Measurements from ENCODE around the gene RPTOR.

The RPTOR gene

DNA sequence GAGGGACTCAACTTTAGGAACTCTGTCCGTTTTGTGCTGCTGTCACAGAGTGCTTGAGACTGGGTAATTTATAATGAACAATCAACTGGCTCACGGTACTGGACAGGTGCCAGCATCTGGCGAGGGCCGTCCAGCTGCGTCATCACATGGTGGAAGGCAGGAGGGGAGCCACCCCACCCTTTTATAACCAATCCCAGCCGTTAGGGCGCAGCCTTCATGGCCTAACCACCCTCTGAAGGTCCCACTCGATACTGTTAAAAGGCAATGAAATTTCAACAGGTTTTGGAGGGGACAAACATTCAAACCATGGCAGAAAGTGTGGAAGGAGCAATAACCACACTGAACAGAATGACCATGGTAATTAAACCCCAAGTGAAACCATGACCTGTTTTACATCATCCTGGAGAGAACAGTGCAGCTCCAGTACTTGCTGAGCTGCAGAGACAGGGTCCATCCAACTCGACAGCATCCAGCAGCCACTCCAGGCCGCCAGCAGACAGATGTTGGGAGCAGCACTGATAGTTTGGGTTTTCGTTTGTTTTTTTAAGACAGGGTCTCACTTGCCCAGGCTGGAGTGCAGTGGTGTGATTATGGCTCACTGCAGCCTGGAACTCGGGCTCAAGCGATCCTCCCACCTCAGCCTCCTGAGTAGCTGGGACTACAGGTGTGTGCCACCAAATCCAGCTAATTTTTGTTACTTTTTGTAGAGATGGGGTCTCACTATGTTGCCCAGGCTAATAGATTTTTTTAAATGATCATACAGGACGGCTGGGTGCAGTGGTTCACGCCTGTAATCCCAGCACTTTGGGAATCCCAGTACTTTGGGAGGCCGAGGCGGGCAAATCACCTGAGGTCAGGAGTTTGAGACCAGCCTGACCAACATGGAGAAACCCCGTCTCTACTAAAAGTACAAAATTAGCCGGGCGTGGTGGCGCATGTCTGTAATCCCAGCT, 458.0 kb downstream of the RPTOR start (continued):
- TF ChIP-seq ZNF76 (tag by site-specific recombination; IDR thresholded peaks at IDR 0.05; ENCODE audit: borderline replicate concordance, low read depth): peak; percentile 27; the same call in 1 of the 2 replicates
- TF ChIP-seq ZNF664 (tag by site-specific recombination; IDR thresholded peaks at IDR 0.05): no peak
- TF ChIP-seq PRDM10 (tag by site-specific recombination; IDR thresholded peaks at IDR 0.05): peak; percentile 62; the same call in 1 of the 2 replicates
- TF ChIP-seq KLF1 (tag by site-specific recombination; IDR thresholded peaks at IDR 0.05): peak; percentile 44; the same call in 1 of the 2 replicates
- TF ChIP-seq, protein P1, sequence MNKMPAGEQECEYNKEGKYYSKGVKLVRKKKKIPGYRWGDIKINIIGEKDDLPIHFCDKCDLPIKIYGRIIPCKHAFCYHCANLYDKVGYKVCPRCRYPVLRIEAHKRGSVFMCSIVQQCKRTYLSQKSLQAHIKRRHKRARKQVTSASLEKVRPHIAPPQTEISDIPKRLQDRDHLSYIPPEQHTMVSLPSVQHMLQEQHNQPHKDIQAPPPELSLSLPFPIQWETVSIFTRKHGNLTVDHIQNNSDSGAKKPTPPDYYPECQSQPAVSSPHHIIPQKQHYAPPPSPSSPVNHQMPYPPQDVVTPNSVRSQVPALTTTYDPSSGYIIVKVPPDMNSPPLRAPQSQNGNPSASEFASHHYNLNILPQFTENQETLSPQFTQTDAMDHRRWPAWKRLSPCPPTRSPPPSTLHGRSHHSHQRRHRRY (tag by site-specific recombination; IDR thresholded peaks at IDR 0.05): no peak
- TF ChIP-seq ZNF24 (tag by site-specific recombination; IDR thresholded peaks at IDR 0.05): no peak
- peak; percentile 19; the same call in 1 of the 2 replicates for TF ChIP-seq GLIS1 (tag by site-specific recombination; IDR thresholded peaks at IDR 0.05)
- TF ChIP-seq ZNF18 (tag by site-specific recombination; IDR thresholded peaks at IDR 0.05): peak; percentile 65
- TF ChIP-seq ZBTB21 (tag by site-specific recombination; IDR thresholded peaks at IDR 0.05): peak; percentile 76
- TF ChIP-seq ELK4 (IDR thresholded peaks at IDR 0.05; ENCODE audit: borderline replicate concordance, low read depth, low read length): no peak
- TF ChIP-seq ZIC2 (tag by site-specific recombination; IDR thresholded peaks at IDR 0.05): peak; percentile 56
- peak; percentile 81; the same call in 1 of the 2 replicates for TF ChIP-seq MEIS1 (CRISPR knock-in tag; IDR thresholded peaks at IDR 0.05; ENCODE audit: borderline replicate concordance)
- TF ChIP-seq, protein P2, sequence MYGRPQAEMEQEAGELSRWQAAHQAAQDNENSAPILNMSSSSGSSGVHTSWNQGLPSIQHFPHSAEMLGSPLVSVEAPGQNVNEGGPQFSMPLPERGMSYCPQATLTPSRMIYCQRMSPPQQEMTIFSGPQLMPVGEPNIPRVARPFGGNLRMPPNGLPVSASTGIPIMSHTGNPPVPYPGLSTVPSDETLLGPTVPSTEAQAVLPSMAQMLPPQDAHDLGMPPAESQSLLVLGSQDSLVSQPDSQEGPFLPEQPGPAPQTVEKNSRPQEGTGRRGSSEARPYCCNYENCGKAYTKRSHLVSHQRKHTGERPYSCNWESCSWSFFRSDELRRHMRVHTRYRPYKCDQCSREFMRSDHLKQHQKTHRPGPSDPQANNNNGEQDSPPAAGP (tag by site-specific recombination; IDR thresholded peaks at IDR 0.05): peak; percentile 75
- TF ChIP-seq ZNF138 (tag by site-specific recombination; IDR thresholded peaks at IDR 0.05; ENCODE audit: borderline replicate concordance): no peak
- TF ChIP-seq ZNF335 (tag by site-specific recombination; conservative IDR thresholded peaks at IDR 0.05): peak; percentile 70
- peak; percentile 92 for TF ChIP-seq SCRT2 (tag by site-specific recombination; IDR thresholded peaks at IDR 0.05)
- peak; percentile 77 for TF ChIP-seq ZEB2 (tag by site-specific recombination; IDR thresholded peaks at IDR 0.05)
- TF ChIP-seq, protein P3, sequence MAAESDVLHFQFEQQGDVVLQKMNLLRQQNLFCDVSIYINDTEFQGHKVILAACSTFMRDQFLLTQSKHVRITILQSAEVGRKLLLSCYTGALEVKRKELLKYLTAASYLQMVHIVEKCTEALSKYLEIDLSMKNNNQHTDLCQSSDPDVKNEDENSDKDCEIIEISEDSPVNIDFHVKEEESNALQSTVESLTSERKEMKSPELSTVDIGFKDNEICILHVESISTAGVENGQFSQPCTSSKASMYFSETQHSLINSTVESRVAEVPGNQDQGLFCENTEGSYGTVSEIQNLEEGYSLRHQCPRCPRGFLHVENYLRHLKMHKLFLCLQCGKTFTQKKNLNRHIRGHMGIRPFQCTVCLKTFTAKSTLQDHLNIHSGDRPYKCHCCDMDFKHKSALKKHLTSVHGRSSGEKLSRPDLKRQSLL (tag by site-specific recombination; IDR thresholded peaks at IDR 0.05): peak; percentile 75
- 0 out of 2 replicates have a peak, but pooled peaks have one; percentile 12 for TF ChIP-seq KLF9 (tag by site-specific recombination; IDR thresholded peaks at IDR 0.05; ENCODE audit: low read depth)
- TF ChIP-seq WT1 (tag by site-specific recombination; IDR thresholded peaks at IDR 0.05): peak; percentile 11; the same call in 1 of the 2 replicates
- TF ChIP-seq PATZ1 (tag by site-specific recombination; IDR thresholded peaks at IDR 0.05): peak; percentile 88
- peak; percentile 82 for TF ChIP-seq KLF7 (tag by site-specific recombination; IDR thresholded peaks at IDR 0.05; ENCODE audit: borderline replicate concordance)
- no peak for TF ChIP-seq EGR2 (tag by site-specific recombination; IDR thresholded peaks at IDR 0.05; ENCODE audit: low read depth)
- peak; percentile 55 for TF ChIP-seq GLIS2 (tag by site-specific recombination; IDR thresholded peaks at IDR 0.05)
- TF ChIP-seq ZNF121 (tag by site-specific recombination; IDR thresholded peaks at IDR 0.05): peak; percentile 100
